C4-2B (cell line): ENCODE measurements around the gene MTSS2.

Source experiments
- CTCF ChIP-seq: fragments of 450-650 bp; conservative IDR thresholded peaks from 2 replicates; pipeline ENCODE4 v1.5.1; 2017; ENCODE audit warnings: mild to moderate bottlenecking
- ZFX ChIP-seq: fragments of 450-650 bp; IDR thresholded peaks from 2 replicates; pipeline ENCODE4 v1.6.1; 2017

GRCh38 chr16:70720425-70721201, 34.8 kb upstream of the MTSS2 start:
- TF ChIP-seq CTCF (no peak), ZFX (no peak)
